Measurements from ENCODE around the gene SH3BGR. TPM values are rescaled to one million over a fixed set of nuclear protein-coding genes. Genes with fewer than 3 reads are reported as not detected.

Gene SH3BGR
- total and polyA plus RNA-seq, 2 of the 4 experiments (the other 2 are of a cell fraction): 1.6 to 2.0 TPM

- Histone ChIP-seq H3K18ac (ENCODE audit: low read depth, low read length) (no peak overlapping the region), H3K23ac (ENCODE audit: low read depth, low read length) (no peak overlapping the region), H2BK5ac (ENCODE audit: low read depth, low read length, poor library complexity, severe bottlenecking) (no peak overlapping the region), H4K8ac (ENCODE audit: low read depth in 2 of 2, low read length in 2 of 2) (no peak overlapping the region), H4K91ac (ENCODE audit: insufficient read depth, low read depth, low read length) (no peak overlapping the region), H3K36me3 (ENCODE audit: control insufficient read depth, insufficient read depth, low read length) (no peaks in the 10 kb centered on the region), H4K20me1 (ENCODE audit: insufficient read depth, low read length) (no peaks in the 10 kb centered on the region), H2AK9ac (replicated peaks; ENCODE audit: low read depth, low read length, poor library complexity) (no peak overlapping the region), H3K9ac (ENCODE audit: low read depth, low read length) (no peak overlapping the region), H3K79me1 (ENCODE audit: low read depth in 1 of 2, low read length in 2 of 2) (no peaks in the 10 kb centered on the region), H2BK15ac (ENCODE audit: low read depth, low read length) (no peak overlapping the region), H3K4me2 (ENCODE audit: low read depth, low read length) (no peak overlapping the region), H2AFZ (replicated peaks; ENCODE audit: low read length, poor library complexity) (no peak overlapping the region), H3K27ac (ENCODE audit: insufficient read depth, low read length) (no peak overlapping the region), H3K14ac (replicated peaks; ENCODE audit: low read depth, low read length) (no peak overlapping the region), H3K4me3 (ENCODE audit: insufficient read depth, low read depth, low read length) (no peak overlapping the region), H3K4me1 (ENCODE audit: control insufficient read depth, insufficient read depth, low read length) (no peaks in the 10 kb centered on the region; the same call in none of the 2 replicates), H3K27me3 (ENCODE audit: control insufficient read depth, insufficient read depth, low read length) (peaks cover 2% of the 10 kb centered on the region), H3K4ac (ENCODE audit: low read depth, low read length) (no peak overlapping the region), H3K9me1 (ENCODE audit: insufficient read depth, low read length) (0 out of 2 replicates have a peak, but pooled peaks cover 3% of the 10 kb centered on the region), H2BK120ac (ENCODE audit: low read depth, low read length) (no peak overlapping the region), H2AK5ac (ENCODE audit: low read depth, low read length) (no peak overlapping the region), H4K5ac (ENCODE audit: low read depth, low read length) (no peak overlapping the region), H2BK20ac (ENCODE audit: low read depth, low read length) (no peak overlapping the region), H3K56ac (ENCODE audit: extremely low read depth, insufficient read depth, low read length) (no peak overlapping the region), H3K9me3 (ENCODE audit: control insufficient read depth, insufficient read depth, low read length) (no peaks in the 10 kb centered on the region)
- intact Hi-C loops (cut with micrococcal nuclease) (no loop called here), dilution Hi-C loops (cut with HindIII; ENCODE audit: low sequenced_read_pairs, unreplicated experiment) (no loop called here), in situ Hi-C loops (cut with MboI; ENCODE audit: low sequenced_read_pairs) (no loop called here)
- no peak for TF ChIP-seq NFE2L2 (IDR thresholded peaks at IDR 0.05; ENCODE audit: low read depth, low read length)
- no peak for TF ChIP-seq MXI1 (IDR thresholded peaks at IDR 0.05; ENCODE audit: borderline replicate concordance, low read depth, low read length)
- no peak for TF ChIP-seq BHLHE40 (IDR thresholded peaks at IDR 0.05; ENCODE audit: low read depth, low read length)
- TF ChIP-seq CEBPB (IDR thresholded peaks at IDR 0.05; ENCODE audit: low read depth, low read length): no peak
- TF ChIP-seq FOS (IDR thresholded peaks at IDR 0.05; ENCODE audit: low read depth, low read length): no peak
- TF ChIP-seq CHD1 (IDR thresholded peaks at IDR 0.05; ENCODE audit: low read depth, low read length): no peak
- TF ChIP-seq RCOR1 (IDR thresholded peaks at IDR 0.05; ENCODE audit: insufficient replicate concordance, low read length): no peak
- no peak for TF ChIP-seq RAD21 (IDR thresholded peaks at IDR 0.05; ENCODE audit: low read length)
- TF ChIP-seq RFX5 (IDR thresholded peaks at IDR 0.05; ENCODE audit: low read depth, low read length): no peak
- no peak for TF ChIP-seq CTCF (conservative IDR thresholded peaks at IDR 0.05; ENCODE audit: low read depth, low read length)
- no peak for TF ChIP-seq SMC3 (IDR thresholded peaks at IDR 0.05; ENCODE audit: low read depth, low read length)
- TF ChIP-seq POLR2A (IDR thresholded peaks at IDR 0.05; ENCODE audit: low read depth, low read length): no peak
- no peak for DNase-seq
- ChIA-PET CTCF (no interaction called here), POLR2A (ENCODE audit: unreplicated experiment) (no interaction called here)
- no peak for ATAC-seq (ENCODE audit: low read depth)
- no CpG with 5 or more reads among the region's 6 CpGs for WGBS, 2 experiments (ENCODE audit: extremely low coverage in 2 of 2, insufficient read length in 1 of 2)
- BruUV-seq (replicated peaks): no TSS peak
Observed at GRCh38 chr21:39454949-39455668, 3.3 kb downstream of the SH3BGR start.

Measured in IMR-90 (cell line).